Activated CD4-positive, alpha-beta T cell treated with anti-CD3 and anti-CD28 coated beads, Interleukin-2, amount 50 U/mL, for 24 hours (primary cell): Measurements from ENCODE around the gene GYS1.
"Not testable (repeated sequence)": the region's sequence is repeated elsewhere in the genome, so short reads cannot be mapped to it uniquely, and the experiment has no call there.

Experiments
- DNase-seq, 2 donors: peaks; one replicate each; pipeline ENCODE4 v3.0.0-alpha.2; 2020; ENCODE audit warnings: low read depth in 1 of 2, low spot score in 1 of 2

Gene GYS1

GRCh38 chr19:49018388-49019241 lies 25.5 kb upstream of the GYS1 start:
- not testable (repeated sequence) for DNase-seq

DNA sequence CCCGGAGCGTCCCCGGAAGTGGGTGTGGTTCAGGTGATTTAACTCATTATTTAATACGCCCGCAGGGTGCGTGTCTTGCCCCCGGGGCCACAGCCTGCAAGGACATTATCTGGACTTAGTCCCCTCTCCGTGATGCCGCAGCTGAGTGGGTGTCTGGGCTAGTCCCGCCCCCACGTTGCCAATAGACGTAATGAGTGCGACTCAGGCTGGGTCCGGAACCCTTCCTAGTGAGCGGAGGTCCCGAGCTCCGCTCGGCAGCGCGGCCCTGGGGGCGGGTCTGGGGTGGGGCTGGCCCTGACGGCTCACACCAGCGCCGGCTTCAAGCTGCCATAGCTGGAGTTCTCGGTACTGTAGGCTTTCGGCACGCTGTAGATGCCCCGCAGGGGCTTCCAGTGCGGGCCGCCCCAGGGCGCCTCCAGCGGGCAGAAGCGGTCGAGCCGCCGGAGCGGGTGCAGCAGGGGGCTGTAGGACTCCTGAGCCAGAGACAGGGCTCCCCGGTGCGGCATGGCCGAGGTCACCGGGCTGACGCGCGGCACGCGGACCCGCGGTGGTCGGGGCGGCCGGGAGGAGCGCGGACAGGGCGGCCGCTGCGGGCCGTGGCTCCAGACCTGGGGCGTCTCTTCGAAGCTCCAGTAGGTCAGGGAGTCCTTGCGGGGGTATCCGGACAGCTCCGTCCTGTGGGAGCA lies 24.7 kb upstream of the GYS1 start:
- DNase-seq: peak; percentile 35 to 48

- DNase-seq: no peak
Measured at GRCh38 chr19:49017041-49017665, 24.0 kb upstream of the GYS1 start, which contains the start of gene LHB. Gene LHB (minus strand): TSS chr19:49017091. CDS start chr19:49017081, 10 bp downstream.

- DNase-seq: no peak
Measured at GRCh38 chr19:49016067-49016839, 23.1 kb upstream of the GYS1 start.

- DNase-seq: no peak
Measured at GRCh38 chr19:49014870-49015255, 21.8 kb upstream of the GYS1 start.

DNA sequence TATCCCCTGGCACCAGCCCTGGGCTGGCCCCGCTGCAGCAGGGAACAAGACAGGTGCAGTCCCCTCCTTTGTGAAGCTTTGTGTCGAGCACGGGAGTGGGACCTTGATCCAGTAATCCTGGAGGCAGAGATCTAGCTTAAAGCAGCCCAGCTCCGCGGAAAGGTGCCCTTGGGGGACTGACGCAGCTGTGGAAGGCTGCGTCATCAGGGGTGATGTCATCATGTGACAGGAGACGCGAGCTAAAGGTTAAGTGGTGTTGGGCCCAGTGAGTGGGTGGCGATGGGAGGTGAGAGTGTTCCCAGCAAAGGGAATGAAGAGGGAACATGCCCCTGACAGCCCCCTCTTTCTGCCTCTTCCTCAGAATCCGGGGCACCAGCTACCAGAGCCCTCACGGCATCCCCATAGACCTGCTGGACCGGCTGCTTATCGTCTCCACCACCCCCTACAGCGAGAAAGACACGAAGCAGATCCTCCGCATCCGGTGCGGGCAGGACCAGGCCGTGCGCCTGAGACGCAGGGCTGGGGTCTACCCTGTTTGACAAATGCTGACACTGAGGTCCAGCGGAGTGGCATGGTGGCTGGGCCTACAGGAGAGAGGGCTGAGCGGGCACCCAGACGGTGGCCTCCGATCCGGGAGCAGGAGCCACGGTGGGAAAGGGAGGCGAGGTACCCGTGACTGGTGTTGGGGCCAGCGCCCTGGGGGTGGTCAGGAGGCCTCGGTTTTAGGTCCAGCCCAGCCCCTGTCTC lies 21.2 kb upstream of the GYS1 start:
- DNase-seq: no peak

DNA sequence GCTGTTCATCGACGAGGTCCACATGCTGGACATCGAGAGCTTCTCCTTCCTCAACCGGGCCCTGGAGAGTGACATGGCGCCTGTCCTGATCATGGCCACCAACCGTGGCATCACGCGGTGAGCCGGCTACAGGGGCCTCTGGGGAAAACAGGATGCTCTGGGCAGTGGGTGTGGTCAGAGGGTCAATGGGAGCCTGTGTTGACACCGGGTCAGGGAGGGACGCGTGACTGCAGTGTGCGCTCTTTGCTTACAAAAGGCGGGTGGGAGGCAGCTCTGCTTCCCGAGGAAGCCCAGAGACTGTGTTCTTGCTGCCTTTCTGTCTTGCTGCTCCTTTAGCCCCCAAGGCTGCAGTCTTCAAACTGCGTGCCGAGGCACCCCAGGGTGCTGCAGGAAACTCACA lies 18.1 kb upstream of the GYS1 start:
- no peak for DNase-seq

DNA sequence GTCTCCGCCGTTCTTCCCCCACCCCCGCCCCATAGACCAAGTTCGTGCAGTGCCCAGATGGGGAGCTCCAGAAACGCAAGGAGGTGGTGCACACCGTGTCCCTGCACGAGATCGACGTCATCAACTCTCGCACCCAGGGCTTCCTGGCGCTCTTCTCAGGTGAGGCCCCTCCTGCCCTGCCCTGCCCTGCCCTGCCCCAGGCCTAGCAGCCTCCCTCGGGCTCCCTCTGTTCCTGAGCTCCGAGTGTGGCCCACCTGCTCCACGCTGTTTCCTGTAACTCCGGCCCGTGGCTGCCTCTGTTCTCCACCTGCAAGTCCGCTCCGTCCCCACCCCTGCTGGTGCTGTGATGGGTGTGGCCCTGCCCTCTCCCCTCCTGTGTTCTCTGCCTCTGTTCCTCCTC lies 17.3 kb upstream of the GYS1 start:
- no peak for DNase-seq

GRCh38 chr19:49009828-49010227 lies 16.7 kb upstream of the GYS1 start:
- DNase-seq: no peak

- no peak for DNase-seq
Measured at GRCh38 chr19:49006905-49007304, 13.8 kb upstream of the GYS1 start.

DNA sequence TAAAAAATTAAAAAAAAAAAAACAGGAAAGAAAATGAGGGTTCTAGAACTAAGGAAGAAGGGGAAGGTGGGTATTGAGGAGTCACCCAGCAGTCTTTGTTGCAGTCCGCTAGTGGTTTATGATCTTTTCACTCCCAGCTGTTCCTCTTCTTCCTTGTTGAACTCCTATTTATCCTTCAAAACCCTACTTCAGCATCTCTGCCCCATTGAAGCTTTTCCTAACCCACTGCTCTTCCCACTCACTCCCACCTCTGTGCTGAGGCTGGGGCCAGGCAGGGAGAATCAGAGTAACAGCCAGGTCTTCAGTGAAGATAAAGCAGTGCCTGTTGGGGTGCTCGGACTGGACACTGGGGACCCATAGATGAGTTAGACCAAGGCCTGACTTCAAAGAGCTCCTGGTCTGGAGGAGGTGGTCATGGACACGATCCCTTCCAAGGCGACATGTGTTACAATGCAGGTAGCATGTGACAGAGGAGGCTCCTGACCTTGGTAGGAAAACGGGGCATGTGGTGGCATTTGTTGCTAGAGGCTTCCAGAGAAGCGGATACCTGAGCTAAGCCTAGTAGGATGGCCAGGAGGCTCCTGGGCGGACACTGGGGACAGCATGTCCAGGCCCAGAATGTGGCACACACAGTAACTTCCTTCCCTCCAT lies 12.0 kb upstream of the GYS1 start:
- DNase-seq: no peak

- no peak for DNase-seq
Measured at GRCh38 chr19:49004133-49004532, 11.0 kb upstream of the GYS1 start.

- peak; percentile 44 to 47 for DNase-seq
Measured at GRCh38 chr19:48999481-49000325, 6.6 kb upstream of the GYS1 start.

GRCh38 chr19:48997972-48998371 lies 4.9 kb upstream of the GYS1 start:
- DNase-seq: no peak

GRCh38 chr19:48994035-48994386 lies 902 bp upstream of the GYS1 start:
- DNase-seq: no peak

GRCh38 chr19:48992581-48993174 lies 431 bp downstream of the GYS1 start:
- no peak for DNase-seq

DNA sequence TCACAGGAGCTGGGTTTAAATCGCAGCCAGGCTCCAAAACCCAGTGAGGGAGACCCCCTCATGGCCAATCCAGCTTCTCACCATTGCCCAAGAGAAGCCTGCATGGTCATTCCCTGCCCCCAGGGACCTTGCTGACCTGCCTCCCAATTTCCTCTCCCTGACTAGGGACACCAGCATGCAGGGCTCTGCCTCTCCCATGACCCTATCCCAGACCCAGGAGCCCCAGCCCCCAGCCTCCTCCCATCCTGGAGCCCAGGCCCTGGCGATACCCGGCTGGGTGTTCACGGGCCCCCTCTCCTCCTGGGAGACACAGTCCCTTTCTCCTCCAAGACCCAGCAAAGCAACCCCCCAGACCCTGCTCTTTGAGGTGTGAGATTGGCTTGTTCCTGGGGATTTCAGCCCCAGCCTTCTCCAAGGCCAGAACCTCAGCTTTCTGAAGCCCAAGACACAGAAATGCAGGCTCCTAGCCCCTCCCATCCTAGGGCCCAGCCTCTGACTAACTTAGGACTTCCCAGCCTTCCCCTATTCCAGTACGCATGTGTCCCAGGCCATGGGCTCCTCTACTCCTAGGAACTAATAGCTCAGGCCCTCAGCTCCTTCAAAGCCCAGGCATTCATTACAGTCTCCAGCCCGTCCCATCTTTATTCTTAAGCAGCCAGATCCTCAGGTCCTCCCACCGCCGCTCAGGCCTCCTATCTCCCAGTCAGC lies 1.1 kb downstream of the GYS1 start:
- DNase-seq: no peak

- DNase-seq: no peak
Measured at GRCh38 chr19:48991011-48991609, 2.0 kb downstream of the GYS1 start.
